PC-9 (cell line): ENCODE data around the gene SF3B5.

Experiments used
- CTCF ChIP-seq: fragments of 200-600 bp; sonication (generic); conservative IDR thresholded peaks from 2 replicates; pipeline ENCODE4 v1.6.1; 2017; ENCODE audit warnings: mixed run types, antibody characterized with exemption, mild to moderate bottlenecking, moderate library complexity
- EZH2 ChIP-seq: fragments of 200-600 bp; sonication (generic); IDR thresholded peaks from 2 replicates; pipeline ENCODE4 v1.8.0; 2017; ENCODE audit warnings: antibody characterized with exemption, low read depth

- TF ChIP-seq CTCF (no peak), EZH2 (no peak)
These were observed 641 bp downstream of the SF3B5 start for GRCh38 chr6:144094731-144095133.
